ENCODE measurements around the gene LINGO1. TPM values are rescaled to one million over a fixed set of nuclear protein-coding genes. Genes with fewer than 3 reads are reported as not detected.

LINGO1 gene, protein sequence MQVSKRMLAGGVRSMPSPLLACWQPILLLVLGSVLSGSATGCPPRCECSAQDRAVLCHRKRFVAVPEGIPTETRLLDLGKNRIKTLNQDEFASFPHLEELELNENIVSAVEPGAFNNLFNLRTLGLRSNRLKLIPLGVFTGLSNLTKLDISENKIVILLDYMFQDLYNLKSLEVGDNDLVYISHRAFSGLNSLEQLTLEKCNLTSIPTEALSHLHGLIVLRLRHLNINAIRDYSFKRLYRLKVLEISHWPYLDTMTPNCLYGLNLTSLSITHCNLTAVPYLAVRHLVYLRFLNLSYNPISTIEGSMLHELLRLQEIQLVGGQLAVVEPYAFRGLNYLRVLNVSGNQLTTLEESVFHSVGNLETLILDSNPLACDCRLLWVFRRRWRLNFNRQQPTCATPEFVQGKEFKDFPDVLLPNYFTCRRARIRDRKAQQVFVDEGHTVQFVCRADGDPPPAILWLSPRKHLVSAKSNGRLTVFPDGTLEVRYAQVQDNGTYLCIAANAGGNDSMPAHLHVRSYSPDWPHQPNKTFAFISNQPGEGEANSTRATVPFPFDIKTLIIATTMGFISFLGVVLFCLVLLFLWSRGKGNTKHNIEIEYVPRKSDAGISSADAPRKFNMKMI
- not detected in 2 replicates for total RNA-seq

GRCh38 chr15:77632534-77633133, at the start of gene LINGO1:
Gene LINGO1 (minus strand): TSS chr15:77632912. CDS start chr15:77632315, 597 bp downstream.

Other genes with a start within 250 kb of the LINGO1 start
- 4.5 and 7.5 TPM in 2 replicates for gene PEAK1, start 212.8 kb downstream of the LINGO1 start, total RNA-seq
- gene HMG20A, start 212.0 kb downstream of the LINGO1 start, total RNA-seq = 18.3 and 24.6 TPM in 2 replicates